Measurements from ENCODE around the gene GAS1. TPM values are rescaled to one million over a fixed set of nuclear protein-coding genes. Genes with fewer than 3 reads are reported as not detected.

The GAS1 gene
- total RNA-seq, 1 donor from 2014 or later, result 5.1 TPM

- Histone ChIP-seq H3K79me2 (ENCODE audit: insufficient read depth, low read length) (no peaks in the 10 kb centered on the region), H3K4me2 (ENCODE audit: low read length) (no peak overlapping the region), H3K9me3 (ENCODE audit: insufficient read depth, low read depth, low read length) (no peaks in the 10 kb centered on the region), H3K4me3 (ENCODE audit: insufficient read depth, low read depth, low read length) (no peak overlapping the region), H2AFZ (ENCODE audit: low read depth, low read length) (no peak overlapping the region), H3K4me1 (ENCODE audit: insufficient read depth, low read length) (no peaks in the 10 kb centered on the region), H3K36me3 (ENCODE audit: insufficient read depth, low read length) (no peaks in the 10 kb centered on the region), H3K9ac (ENCODE audit: low read length) (no peak overlapping the region), H3K27me3 (ENCODE audit: insufficient read depth, low read length) (no peaks in the 10 kb centered on the region), H3K27ac (ENCODE audit: low read depth, low read length) (no peak overlapping the region), H4K20me1 (ENCODE audit: insufficient read depth, low read length) (no peaks in the 10 kb centered on the region)
- FAIRE-seq (no peak), DNase-seq (ENCODE audit: low read depth) (no peak)
- Mint-ChIP-seq H3K27ac (ENCODE audit: unreplicated experiment) (no peak overlapping the region), H3K4me1 (ENCODE audit: low read depth, unreplicated experiment) (no peaks in the 10 kb centered on the region), H3K4me3 (ENCODE audit: unreplicated experiment) (no peak overlapping the region), H3K36me3 (ENCODE audit: low read depth, unreplicated experiment) (no peaks in the 10 kb centered on the region), H3K27me3 (ENCODE audit: low read depth, unreplicated experiment) (peaks cover 2% of the 10 kb centered on the region), H3K9me3 (ENCODE audit: unreplicated experiment) (no peaks in the 10 kb centered on the region)
- no peak for TF ChIP-seq CTCF (IDR thresholded peaks at IDR 0.05; ENCODE audit: insufficient read depth, low read depth, low read length)
- no peak for TF ChIP-seq EZH2 (IDR thresholded peaks at IDR 0.05; ENCODE audit: insufficient read depth, low read length)
Measured at GRCh38 chr9:86993830-86994229, 46.5 kb upstream of the GAS1 start.

GRCh38 chr9:86991077-86991476 is 43.8 kb upstream of the GAS1 start:
- no peak overlapping the region for H2AFZ ChIP-seq (ENCODE audit: low read depth, low read length)
- H3K79me2 ChIP-seq (ENCODE audit: insufficient read depth, low read length), result no peaks in the 10 kb centered on the region
- Mint-ChIP-seq H3K9me3 (ENCODE audit: unreplicated experiment) (no peaks in the 10 kb centered on the region), H3K4me1 (ENCODE audit: low read depth, unreplicated experiment) (no peaks in the 10 kb centered on the region), H3K27ac (ENCODE audit: unreplicated experiment) (no peak overlapping the region), H3K36me3 (ENCODE audit: low read depth, unreplicated experiment) (no peaks in the 10 kb centered on the region), H3K4me3 (ENCODE audit: unreplicated experiment) (no peak overlapping the region), H3K27me3 (ENCODE audit: low read depth, unreplicated experiment) (no peaks in the 10 kb centered on the region)
- FAIRE-seq (no peak), DNase-seq (ENCODE audit: low read depth) (no peak)
- no peaks in the 10 kb centered on the region for H4K20me1 ChIP-seq (ENCODE audit: insufficient read depth, low read length)
- no peaks in the 10 kb centered on the region for H3K9me3 ChIP-seq (ENCODE audit: insufficient read depth, low read depth, low read length)
- H3K36me3 ChIP-seq (ENCODE audit: insufficient read depth, low read length), result no peaks in the 10 kb centered on the region
- no peaks in the 10 kb centered on the region for H3K4me1 ChIP-seq (ENCODE audit: insufficient read depth, low read length)
- no peak overlapping the region for H3K27ac ChIP-seq (ENCODE audit: low read depth, low read length)
- H3K27me3 ChIP-seq (ENCODE audit: insufficient read depth, low read length), result no peaks in the 10 kb centered on the region
- no peak overlapping the region for H3K4me3 ChIP-seq (ENCODE audit: insufficient read depth, low read depth, low read length)
- H3K4me2 ChIP-seq (ENCODE audit: low read length), result no peak overlapping the region
- no peak overlapping the region for H3K9ac ChIP-seq (ENCODE audit: low read length)
- TF ChIP-seq CTCF (IDR thresholded peaks at IDR 0.05; ENCODE audit: insufficient read depth, low read depth, low read length) (no peak), EZH2 (IDR thresholded peaks at IDR 0.05; ENCODE audit: insufficient read depth, low read length) (no peak)

GRCh38 chr9:86990290-86990689 is 43.0 kb upstream of the GAS1 start:
- no peak overlapping the region for H3K4me3 ChIP-seq (ENCODE audit: insufficient read depth, low read depth, low read length)
- Mint-ChIP-seq H3K4me3 (ENCODE audit: unreplicated experiment) (no peak overlapping the region), H3K27me3 (ENCODE audit: low read depth, unreplicated experiment) (no peaks in the 10 kb centered on the region), H3K4me1 (ENCODE audit: low read depth, unreplicated experiment) (no peaks in the 10 kb centered on the region), H3K27ac (ENCODE audit: unreplicated experiment) (no peak overlapping the region), H3K9me3 (ENCODE audit: unreplicated experiment) (no peaks in the 10 kb centered on the region), H3K36me3 (ENCODE audit: low read depth, unreplicated experiment) (no peaks in the 10 kb centered on the region)
- no peak for FAIRE-seq
- H3K27ac ChIP-seq (ENCODE audit: low read depth, low read length), result no peak overlapping the region
- no peak overlapping the region for H3K4me2 ChIP-seq (ENCODE audit: low read length)
- TF ChIP-seq EZH2 (IDR thresholded peaks at IDR 0.05; ENCODE audit: insufficient read depth, low read length), result no peak
- no peak for TF ChIP-seq CTCF (IDR thresholded peaks at IDR 0.05; ENCODE audit: insufficient read depth, low read depth, low read length)
- no peaks in the 10 kb centered on the region for H3K9me3 ChIP-seq (ENCODE audit: insufficient read depth, low read depth, low read length)
- no peaks in the 10 kb centered on the region for H4K20me1 ChIP-seq (ENCODE audit: insufficient read depth, low read length)
- no peaks in the 10 kb centered on the region for H3K79me2 ChIP-seq (ENCODE audit: insufficient read depth, low read length)
- no peaks in the 10 kb centered on the region for H3K4me1 ChIP-seq (ENCODE audit: insufficient read depth, low read length)
- no peak overlapping the region for H3K9ac ChIP-seq (ENCODE audit: low read length)
- H2AFZ ChIP-seq (ENCODE audit: low read depth, low read length), result no peak overlapping the region
- H3K27me3 ChIP-seq (ENCODE audit: insufficient read depth, low read length), result no peaks in the 10 kb centered on the region
- DNase-seq (ENCODE audit: low read depth), result no peak
- H3K36me3 ChIP-seq (ENCODE audit: insufficient read depth, low read length), result no peaks in the 10 kb centered on the region

Data from astrocyte (in vitro differentiated cells and primary cell).